WTC11 (cell line): ENCODE results near the gene MAMDC2. TPM values are rescaled to one million over a fixed set of nuclear protein-coding genes. Genes with fewer than 3 reads are reported as not detected.

ENCODE experiments used
- ATAC-seq: fragments of 200-7000 bp; cut with Tn5 transposase; 2 replicates; pipeline ENCODE4 v1.10.0; 2021; ENCODE audit warnings: mild to moderate bottlenecking, moderate library complexity
- CTCF ChIA-PET: fragments of 300-600 bp; sonication (Branson Sonifier 250); formaldehyde crosslinking; loops from one replicate; lab custom pipeline; 2021; ENCODE audit warnings: antibody characterized with exemption; lab: Charles Lee
- POLR2A ChIA-PET: fragments of 350-600 bp; sonication (Branson Sonifier 250); formaldehyde crosslinking; loops from one replicate; lab custom pipeline; 2021; ENCODE audit warnings: antibody characterized with exemption; lab: Charles Lee
- DNase-seq: peaks from one replicate; pipeline ENCODE4 v3.0.0; 2021; ENCODE audit warnings: low spot score
- H3K27ac Mint-ChIP-seq: 2 replicates; pipeline ENCODE4 v1.8.0; 2021; ENCODE audit warnings: mixed read lengths
- H3K27me3 Mint-ChIP-seq: 2 replicates; pipeline ENCODE4 v1.8.0; 2021; ENCODE audit warnings: low read depth, mild to moderate bottlenecking, moderate library complexity, mixed read lengths
- H3K36me3 Mint-ChIP-seq: 2 replicates; pipeline ENCODE4 v1.8.0; 2021; ENCODE audit warnings: mixed read lengths
- H3K4me1 Mint-ChIP-seq: 2 replicates; pipeline ENCODE4 v1.8.0; 2022; ENCODE audit warnings: mixed read lengths
- H3K4me3 Mint-ChIP-seq: 2 replicates; pipeline ENCODE4 v1.8.0; 2021; ENCODE audit warnings: mild to moderate bottlenecking, moderate library complexity, mixed read lengths
- H3K9me3 Mint-ChIP-seq: 2 replicates; pipeline ENCODE4 v1.8.0; 2021; ENCODE audit warnings: mixed read lengths
- ATF2 ChIP-seq: sonication (generic); formaldehyde crosslinking; IDR thresholded peaks from 2 replicates; pipeline ENCODE4 v1.8.1; 2022; ENCODE audit warnings: low read depth, missing genetic modification reagents, borderline replicate concordance
- ATF6 ChIP-seq: sonication (generic); formaldehyde crosslinking; IDR thresholded peaks from 2 replicates; pipeline ENCODE4 v1.8.1; 2023; ENCODE audit warnings: mild to moderate bottlenecking, missing genetic modification reagents
- E2F1 ChIP-seq: sonication (generic); formaldehyde crosslinking; IDR thresholded peaks from 2 replicates; pipeline ENCODE4 v1.8.0; 2022; ENCODE audit warnings: mild to moderate bottlenecking, missing genetic modification reagents
- FOXK1 ChIP-seq: sonication (generic); formaldehyde crosslinking; IDR thresholded peaks from 2 replicates; pipeline ENCODE4 v1.8.0; 2022; ENCODE audit warnings: mild to moderate bottlenecking, moderate library complexity, missing genetic modification reagents
- GABPB1 ChIP-seq: sonication (generic); formaldehyde crosslinking; IDR thresholded peaks from 2 replicates; pipeline ENCODE4 v1.8.1; 2023; ENCODE audit warnings: mild to moderate bottlenecking, missing genetic modification reagents
- GRHL2 ChIP-seq: fragments of 250-450 bp; sonication (Bioruptor Pico); IDR thresholded peaks from 2 replicates; pipeline ENCODE4 v1.8.0; 2022; ENCODE audit warnings: mild to moderate bottlenecking, moderate library complexity; ENCODE audit not compliant: insufficient replicate concordance, severe bottlenecking
- HMGXB4 ChIP-seq: sonication (generic); formaldehyde crosslinking; IDR thresholded peaks from 2 replicates; pipeline ENCODE4 v1.8.1; 2023; ENCODE audit warnings: mild to moderate bottlenecking, moderate library complexity, missing genetic modification reagents
- NFYB ChIP-seq: sonication (generic); formaldehyde crosslinking; conservative IDR thresholded peaks from 2 replicates; pipeline ENCODE4 v1.8.0; 2022; ENCODE audit warnings: low read depth, missing genetic modification reagents
- NR2C2 ChIP-seq: sonication (generic); formaldehyde crosslinking; IDR thresholded peaks from 2 replicates; pipeline ENCODE4 v1.8.0; 2022; ENCODE audit warnings: mild to moderate bottlenecking, missing genetic modification reagents
- RELA ChIP-seq: sonication (generic); formaldehyde crosslinking; IDR thresholded peaks from 2 replicates; pipeline ENCODE4 v1.8.1; 2022; ENCODE audit warnings: missing genetic modification reagents, mild to moderate bottlenecking, borderline replicate concordance
- TP53 ChIP-seq: sonication (generic); formaldehyde crosslinking; IDR thresholded peaks from 2 replicates; pipeline ENCODE4 v1.8.1; 2023; ENCODE audit warnings: mild to moderate bottlenecking, missing genetic modification reagents
- ZNF512 ChIP-seq: sonication (generic); formaldehyde crosslinking; IDR thresholded peaks from 2 replicates; pipeline ENCODE4 v1.8.1; 2022; ENCODE audit warnings: missing genetic modification reagents, borderline replicate concordance
- ZNF532 ChIP-seq: fragments of 250-450 bp; sonication (Bioruptor Pico); IDR thresholded peaks from 2 replicates; pipeline ENCODE4 v1.9.0; 2021; ENCODE audit warnings: mild to moderate bottlenecking, borderline replicate concordance
- total RNA-seq: library from RNA; stranded (reverse); gene quantifications from 3 replicates; pipeline ENCODE4 v1.2.3, GENCODE V29; 2021

The MAMDC2 gene
- total RNA-seq, 1 experiment from 2014 or later, result 6.0 TPM

- no peak for TF ChIP-seq ZNF532 (CRISPR knock-in tag)
- TF ChIP-seq, all 79 proteins: peak for 0
Observed at GRCh38 chr9:70091572-70091971, 47.9 kb downstream of the MAMDC2 start (continued).

GRCh38 chr9:70092190-70092589, 48.5 kb downstream of the MAMDC2 start:
- ATAC-seq (no peak), DNase-seq (no peak)
- CTCF ChIA-PET, result interaction anchor here (0.6 kb wide), 1 partner anchor 355 kb away, joined by 3 read pairs; no protein-coding TSS in a partner anchor
- Mint-ChIP-seq H3K9me3 (no peaks in the 10 kb centered on the region), H3K27me3 (no peaks in the 10 kb centered on the region), H3K4me1 (no peaks in the 10 kb centered on the region), H3K36me3 (no peaks in the 10 kb centered on the region), H3K4me3 (no peak overlapping the region), H3K27ac (no peak overlapping the region)
- POLR2A ChIA-PET, result no interaction called here
- TF ChIP-seq E2F1 (CRISPR knock-in tag), result no peak
- TF ChIP-seq ATF2, result no peak
- no peak for TF ChIP-seq RELA (CRISPR knock-in tag)
- TF ChIP-seq TP53 (CRISPR knock-in tag), result no peak

- no peak overlapping the region for H3K4me3 Mint-ChIP-seq
- TF ChIP-seq HMGXB4 (no peak), FOXK1 (CRISPR knock-in tag) (no peak), NR2C2 (CRISPR knock-in tag) (no peak), NFYB (CRISPR knock-in tag) (no peak), ATF6 (CRISPR knock-in tag) (no peak), GRHL2 (CRISPR knock-in tag) (no peak), ZNF512 (CRISPR knock-in tag) (no peak), GABPB1 (no peak)
- TF ChIP-seq, all 79 proteins: peak for 0
- DNase-seq, result no peak
- POLR2A ChIA-PET, result no interaction called here
- CTCF ChIA-PET, result interaction anchor here (0.6 to 3.0 kb wide), 3 partner anchors 18 to 354 kb away, joined by 3 to 10 read pairs (median 4); no protein-coding TSS in a partner anchor
- Mint-ChIP-seq H3K36me3 (no peaks in the 10 kb centered on the region), H3K27me3 (no peaks in the 10 kb centered on the region), H3K27ac (no peak overlapping the region), H3K9me3 (no peaks in the 10 kb centered on the region), H3K4me1 (no peaks in the 10 kb centered on the region)
- ATAC-seq, result no peak
Observed at GRCh38 chr9:70093095-70093494, 49.4 kb downstream of the MAMDC2 start.
